ENCODE data around the gene NME7. TPM values are rescaled to one million over a fixed set of nuclear protein-coding genes. Genes with fewer than 3 reads are reported as not detected.

The NME7 gene
- total RNA-seq, 1 experiment from 2014 or later, result 13.2 TPM

GRCh38 chr1:169204157-169204556 is 163.4 kb downstream of the NME7 start:
- Mint-ChIP-seq H3K36me3 (ENCODE audit: insufficient read depth in 1 of 3, low read depth in 3 of 3) (peaks cover 0 to 2% (median 0%) of the 10 kb centered on the region in 3 experiments; a peak in 1 of 7 replicates), H3K4me1 (peaks cover 15 to 19% of the 10 kb centered on the region in 2 experiments), H3K27ac (peak overlapping the region in 1 of 3 experiments; percentile 85; a peak in 2 of 7 replicates), H3K27me3 (ENCODE audit: low read depth) (no peaks in the 10 kb centered on the region), H3K9me3 (no peaks in the 10 kb centered on the region; a peak in 2 of 5 replicates), H3K4me3 (no peak overlapping the region)
- Histone ChIP-seq H3K14ac (ENCODE audit: insufficient read depth, low read length) (no peak overlapping the region), H2BK5ac (ENCODE audit: insufficient read length, low read length) (no peak overlapping the region), H2BK120ac (ENCODE audit: low read depth, low read length, poor library complexity, severe bottlenecking) (no peak overlapping the region), H4K20me1 (ENCODE audit: control insufficient read depth, insufficient read depth, insufficient read length) (no peaks in the 10 kb centered on the region), H3K27me3 (ENCODE audit: insufficient read depth, low read length) (no peaks in the 10 kb centered on the region), H2BK12ac (ENCODE audit: insufficient read length, low read depth, low read length) (no peak overlapping the region), H3K27ac (ENCODE audit: insufficient read length, low read depth, low read length) (no peak overlapping the region), H4K91ac (ENCODE audit: insufficient read length, low read depth, low read length) (no peak overlapping the region), H3T11ph (ENCODE audit: low read length) (no peak overlapping the region), H4K5ac (ENCODE audit: insufficient read length, low read depth, low read length) (no peak overlapping the region), H2BK20ac (ENCODE audit: low read depth, low read length, poor library complexity, severe bottlenecking) (no peak overlapping the region), H2AFZ (ENCODE audit: low read length) (no peak overlapping the region), H3K79me2 (ENCODE audit: insufficient read depth, low read length) (no peaks in the 10 kb centered on the region), H4K8ac (replicated peaks; ENCODE audit: insufficient read length, low read depth, low read length) (no peak overlapping the region), H2BK15ac (ENCODE audit: low read depth, low read length) (no peak overlapping the region), H3K9ac (ENCODE audit: extremely low read depth, insufficient read length, low read length) (no peak overlapping the region), H2AK5ac (ENCODE audit: insufficient read length, low read length) (no peak overlapping the region), H3K4ac (ENCODE audit: low read depth, low read length) (no peak overlapping the region), H3K56ac (ENCODE audit: insufficient read length, low read depth, low read length) (no peak overlapping the region), H3K23ac (ENCODE audit: insufficient read length, low read depth, low read length) (no peak overlapping the region), H3K18ac (ENCODE audit: insufficient read length, low read depth, low read length) (no peak overlapping the region), H3K79me1 (ENCODE audit: insufficient read depth, low read depth, low read length, poor library complexity, severe bottlenecking) (no peaks in the 10 kb centered on the region), H3K4me1 (ENCODE audit: insufficient read depth, low read length) (peaks cover 4% of the 10 kb centered on the region), H3K9me3 (ENCODE audit: control insufficient read depth, low read depth, low read length) (no peaks in the 10 kb centered on the region), H3K23me2 (ENCODE audit: insufficient read length, low read depth, low read length, poor library complexity, severe bottlenecking) (no peaks in the 10 kb centered on the region), H3K4me2 (ENCODE audit: insufficient read depth, insufficient read length, low read length) (no peak overlapping the region)
- no peak for DNase-seq
- TF ChIP-seq CTCF (conservative IDR thresholded peaks at IDR 0.05), result no peak

All from H9 (cell line).